Adipocyte (in vitro differentiated cells): ENCODE results near the gene CLEC4E.
"Not testable (repeated sequence)": the region's sequence is repeated elsewhere in the genome, so short reads cannot be mapped to it uniquely, and the experiment has no call there.

Source experiments
- DNase-seq: peaks from one replicate; pipeline ENCODE4 v3.0.0-alpha.2; 2015; ENCODE audit warnings: low read depth
- H3K27me3 ChIP-seq: replicated peaks from 2 replicates; pipeline ENCODE4 v1.7.0; 2013; ENCODE audit warnings: mild to moderate bottlenecking, low read length, moderate library complexity; ENCODE audit not compliant: control insufficient read depth, insufficient read depth
- H3K36me3 ChIP-seq: 2 replicates; pipeline ENCODE4 v1.7.0; 2013; ENCODE audit warnings: low read length, mild to moderate bottlenecking, moderate library complexity; ENCODE audit not compliant: control insufficient read depth, insufficient read depth, severe bottlenecking
- H3K4me1 ChIP-seq: 2 replicates; pipeline ENCODE4 v1.7.0; 2013; ENCODE audit warnings: mild to moderate bottlenecking, low read length, moderate library complexity; ENCODE audit not compliant: control insufficient read depth, insufficient read depth
- H3K4me3 ChIP-seq: 2 replicates; pipeline ENCODE4 v1.7.0; 2013; ENCODE audit warnings: mild to moderate bottlenecking, low read length, moderate library complexity
- H3K9ac ChIP-seq: 2 replicates; pipeline ENCODE4 v1.7.0; 2013; ENCODE audit warnings: mild to moderate bottlenecking, low read length, moderate library complexity
- H3K9me3 ChIP-seq: 2 replicates; pipeline ENCODE4 v1.7.0; 2013; ENCODE audit warnings: mild to moderate bottlenecking, low read length, moderate library complexity; ENCODE audit not compliant: control insufficient read depth

CLEC4E gene

GRCh38 chr12:8501720-8502119 is 39.0 kb downstream of the CLEC4E start:
- DNase-seq: no peak
- Histone ChIP-seq H3K36me3 (no peaks in the 10 kb centered on the region), H3K9me3 (no peaks in the 10 kb centered on the region)

GRCh38 chr12:8499616-8500015 is 41.1 kb downstream of the CLEC4E start:
- H3K36me3 ChIP-seq: no peaks in the 10 kb centered on the region
- H3K4me1 ChIP-seq: no peaks in the 10 kb centered on the region
- no peaks in the 10 kb centered on the region for H3K9me3 ChIP-seq
- DNase-seq: no peak
- H3K4me3 ChIP-seq: no peak overlapping the region
- H3K9ac ChIP-seq: no peak overlapping the region
- peaks cover 24% of the 10 kb centered on the region for H3K27me3 ChIP-seq

More at GRCh38 chr12:8501720-8502119, 39.0 kb downstream of the CLEC4E start:
- peaks cover 20% of the 10 kb centered on the region for H3K27me3 ChIP-seq
- no peaks in the 10 kb centered on the region for H3K4me1 ChIP-seq
- no peak overlapping the region for H3K4me3 ChIP-seq
- no peak overlapping the region for H3K9ac ChIP-seq

GRCh38 chr12:8496074-8496473 is 44.6 kb downstream of the CLEC4E start:
- H3K4me3 ChIP-seq, H3K4me1 ChIP-seq, DNase-seq, H3K9ac ChIP-seq, H3K36me3 ChIP-seq, H3K9me3 ChIP-seq: not testable (repeated sequence)
- H3K27me3 ChIP-seq: peaks cover 32% of the 10 kb centered on the region

GRCh38 chr12:8495671-8496070 is 45.0 kb downstream of the CLEC4E start:
- not testable (repeated sequence) for H3K4me3 ChIP-seq

GRCh38 chr12:8493084-8493483 is 47.6 kb downstream of the CLEC4E start:
- no peak overlapping the region for H3K9ac ChIP-seq
- peaks cover 15% of the 10 kb centered on the region for H3K27me3 ChIP-seq
- H3K4me3 ChIP-seq: no peak overlapping the region
- DNase-seq: no peak
- H3K36me3 ChIP-seq: no peaks in the 10 kb centered on the region
- peaks cover 5% of the 10 kb centered on the region for H3K4me1 ChIP-seq
- H3K9me3 ChIP-seq: peaks cover 3% of the 10 kb centered on the region

More at GRCh38 chr12:8495671-8496070, 45.0 kb downstream of the CLEC4E start:
- not testable (repeated sequence) for H3K9ac ChIP-seq, H3K4me1 ChIP-seq, H3K9me3 ChIP-seq, H3K36me3 ChIP-seq, DNase-seq
- peaks cover 32% of the 10 kb centered on the region for H3K27me3 ChIP-seq

- Histone ChIP-seq H3K4me1 (peaks cover 5% of the 10 kb centered on the region), H3K9me3 (peaks cover 6% of the 10 kb centered on the region), H3K27me3 (peaks cover 14% of the 10 kb centered on the region), H3K36me3 (no peaks in the 10 kb centered on the region), H3K4me3 (no peak overlapping the region), H3K9ac (no peak overlapping the region)
- DNase-seq: no peak
These were observed 48.8 kb downstream of the CLEC4E start for GRCh38 chr12:8491646-8492530.
